Ishikawa (cell line): ENCODE data around the gene TMEM79.

Experiments used
- CEBPB ChIP-seq: IDR thresholded peaks from 2 replicates; pipeline ENCODE4 v1.6.1; 2012
- CREB1 ChIP-seq: IDR thresholded peaks from 2 replicates; pipeline ENCODE4 v1.6.1; 2012; ENCODE audit warnings: low read depth
- EGR1 ChIP-seq: IDR thresholded peaks from 2 replicates; pipeline ENCODE4 v1.6.1; 2012
- EP300 ChIP-seq: IDR thresholded peaks from 2 replicates; pipeline ENCODE4 v1.6.1; 2012; ENCODE audit warnings: borderline replicate concordance
- FOXM1 ChIP-seq: IDR thresholded peaks from 2 replicates; pipeline ENCODE4 v1.6.1; 2012; ENCODE audit warnings: low read depth, borderline replicate concordance
- NFIC ChIP-seq: IDR thresholded peaks from 2 replicates; pipeline ENCODE4 v1.6.1; 2012
- RAD21 ChIP-seq: IDR thresholded peaks from 2 replicates; pipeline ENCODE4 v1.6.1; 2012; ENCODE audit warnings: low read depth
- TAF1 ChIP-seq: IDR thresholded peaks from 2 replicates; pipeline ENCODE4 v1.6.1; 2012; ENCODE audit warnings: low read depth, mild to moderate bottlenecking
- TCF12 ChIP-seq: IDR thresholded peaks from 2 replicates; pipeline ENCODE4 v1.6.1; 2012; ENCODE audit warnings: low read depth
- TEAD4 ChIP-seq: IDR thresholded peaks from 2 replicates; pipeline ENCODE4 v1.6.1; 2012
- YY1 ChIP-seq: IDR thresholded peaks from 2 replicates; pipeline ENCODE4 v1.6.1; 2012; ENCODE audit warnings: low read depth
- ZBTB7A ChIP-seq: IDR thresholded peaks from 2 replicates; pipeline ENCODE4 v1.6.1; 2012; ENCODE audit warnings: low read depth
- TF ChIP-seq, protein P1 (sequence below): IDR thresholded peaks from 2 replicates; pipeline ENCODE4 v1.6.1; 2012
- TF ChIP-seq, protein P2 (sequence below): IDR thresholded peaks from 2 replicates; pipeline ENCODE4 v1.6.1; 2012
- TF ChIP-seq, protein P3 (sequence below): IDR thresholded peaks from 2 replicates; pipeline ENCODE4 v1.6.1; 2012; ENCODE audit warnings: low read depth, mild to moderate bottlenecking

TMEM79 gene

DNA sequence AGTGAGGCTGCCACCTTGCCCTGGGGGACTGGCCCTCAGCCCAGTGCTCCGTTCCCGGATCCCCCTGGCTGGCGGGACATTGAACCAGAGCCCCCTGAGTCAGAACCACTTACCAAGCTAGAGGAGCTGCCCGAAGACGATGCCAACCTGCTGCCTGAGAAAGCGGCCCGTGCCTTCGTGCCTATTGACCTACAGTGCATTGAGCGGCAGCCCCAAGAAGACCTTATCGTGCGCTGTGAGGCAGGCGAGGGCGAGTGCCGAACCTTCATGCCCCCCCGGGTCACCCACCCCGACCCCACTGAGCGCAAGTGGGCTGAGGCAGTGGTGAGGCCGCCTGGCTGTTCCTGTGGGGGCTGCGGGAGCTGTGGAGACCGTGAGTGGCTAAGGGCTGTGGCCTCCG lies 1.3 kb downstream of the TMEM79 start:
- TF ChIP-seq YY1 (no peak), TAF1 (no peak), NFIC (no peak)
- TF ChIP-seq, protein P1, sequence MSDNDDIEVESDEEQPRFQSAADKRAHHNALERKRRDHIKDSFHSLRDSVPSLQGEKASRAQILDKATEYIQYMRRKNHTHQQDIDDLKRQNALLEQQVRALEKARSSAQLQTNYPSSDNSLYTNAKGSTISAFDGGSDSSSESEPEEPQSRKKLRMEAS = no peak

- TF ChIP-seq TAF1 = no peak
- TF ChIP-seq, protein P2, sequence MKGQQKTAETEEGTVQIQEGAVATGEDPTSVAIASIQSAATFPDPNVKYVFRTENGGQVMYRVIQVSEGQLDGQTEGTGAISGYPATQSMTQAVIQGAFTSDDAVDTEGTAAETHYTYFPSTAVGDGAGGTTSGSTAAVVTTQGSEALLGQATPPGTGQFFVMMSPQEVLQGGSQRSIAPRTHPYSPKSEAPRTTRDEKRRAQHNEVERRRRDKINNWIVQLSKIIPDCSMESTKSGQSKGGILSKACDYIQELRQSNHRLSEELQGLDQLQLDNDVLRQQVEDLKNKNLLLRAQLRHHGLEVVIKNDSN = no peak
- TF ChIP-seq, protein P3, sequence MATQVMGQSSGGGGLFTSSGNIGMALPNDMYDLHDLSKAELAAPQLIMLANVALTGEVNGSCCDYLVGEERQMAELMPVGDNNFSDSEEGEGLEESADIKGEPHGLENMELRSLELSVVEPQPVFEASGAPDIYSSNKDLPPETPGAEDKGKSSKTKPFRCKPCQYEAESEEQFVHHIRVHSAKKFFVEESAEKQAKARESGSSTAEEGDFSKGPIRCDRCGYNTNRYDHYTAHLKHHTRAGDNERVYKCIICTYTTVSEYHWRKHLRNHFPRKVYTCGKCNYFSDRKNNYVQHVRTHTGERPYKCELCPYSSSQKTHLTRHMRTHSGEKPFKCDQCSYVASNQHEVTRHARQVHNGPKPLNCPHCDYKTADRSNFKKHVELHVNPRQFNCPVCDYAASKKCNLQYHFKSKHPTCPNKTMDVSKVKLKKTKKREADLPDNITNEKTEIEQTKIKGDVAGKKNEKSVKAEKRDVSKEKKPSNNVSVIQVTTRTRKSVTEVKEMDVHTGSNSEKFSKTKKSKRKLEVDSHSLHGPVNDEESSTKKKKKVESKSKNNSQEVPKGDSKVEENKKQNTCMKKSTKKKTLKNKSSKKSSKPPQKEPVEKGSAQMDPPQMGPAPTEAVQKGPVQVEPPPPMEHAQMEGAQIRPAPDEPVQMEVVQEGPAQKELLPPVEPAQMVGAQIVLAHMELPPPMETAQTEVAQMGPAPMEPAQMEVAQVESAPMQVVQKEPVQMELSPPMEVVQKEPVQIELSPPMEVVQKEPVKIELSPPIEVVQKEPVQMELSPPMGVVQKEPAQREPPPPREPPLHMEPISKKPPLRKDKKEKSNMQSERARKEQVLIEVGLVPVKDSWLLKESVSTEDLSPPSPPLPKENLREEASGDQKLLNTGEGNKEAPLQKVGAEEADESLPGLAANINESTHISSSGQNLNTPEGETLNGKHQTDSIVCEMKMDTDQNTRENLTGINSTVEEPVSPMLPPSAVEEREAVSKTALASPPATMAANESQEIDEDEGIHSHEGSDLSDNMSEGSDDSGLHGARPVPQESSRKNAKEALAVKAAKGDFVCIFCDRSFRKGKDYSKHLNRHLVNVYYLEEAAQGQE = no peak
- TF ChIP-seq YY1 = no peak
- no peak for TF ChIP-seq EP300
- TF ChIP-seq ZBTB7A = no peak
- no peak for TF ChIP-seq EGR1
- no peak for TF ChIP-seq FOXM1
- no peak for TF ChIP-seq NFIC
- no peak for TF ChIP-seq CREB1
- TF ChIP-seq CEBPB = no peak
- TF ChIP-seq, protein P1 = no peak
- TF ChIP-seq RAD21 = no peak
Measured at GRCh38 chr1:156286061-156286460, 1.9 kb downstream of the TMEM79 start.

- TF ChIP-seq TEAD4 = no peak
- TF ChIP-seq, protein P1 = no peak
- TF ChIP-seq, protein P3 = no peak
- no peak for TF ChIP-seq CREB1
- TF ChIP-seq EGR1 = no peak
- no peak for TF ChIP-seq NFIC
- TF ChIP-seq, protein P2 = no peak
- no peak for TF ChIP-seq ZBTB7A
- no peak for TF ChIP-seq YY1
- no peak for TF ChIP-seq CEBPB
- no peak for TF ChIP-seq RAD21
Measured at GRCh38 chr1:156289857-156290256, 5.7 kb downstream of the TMEM79 start.

DNA sequence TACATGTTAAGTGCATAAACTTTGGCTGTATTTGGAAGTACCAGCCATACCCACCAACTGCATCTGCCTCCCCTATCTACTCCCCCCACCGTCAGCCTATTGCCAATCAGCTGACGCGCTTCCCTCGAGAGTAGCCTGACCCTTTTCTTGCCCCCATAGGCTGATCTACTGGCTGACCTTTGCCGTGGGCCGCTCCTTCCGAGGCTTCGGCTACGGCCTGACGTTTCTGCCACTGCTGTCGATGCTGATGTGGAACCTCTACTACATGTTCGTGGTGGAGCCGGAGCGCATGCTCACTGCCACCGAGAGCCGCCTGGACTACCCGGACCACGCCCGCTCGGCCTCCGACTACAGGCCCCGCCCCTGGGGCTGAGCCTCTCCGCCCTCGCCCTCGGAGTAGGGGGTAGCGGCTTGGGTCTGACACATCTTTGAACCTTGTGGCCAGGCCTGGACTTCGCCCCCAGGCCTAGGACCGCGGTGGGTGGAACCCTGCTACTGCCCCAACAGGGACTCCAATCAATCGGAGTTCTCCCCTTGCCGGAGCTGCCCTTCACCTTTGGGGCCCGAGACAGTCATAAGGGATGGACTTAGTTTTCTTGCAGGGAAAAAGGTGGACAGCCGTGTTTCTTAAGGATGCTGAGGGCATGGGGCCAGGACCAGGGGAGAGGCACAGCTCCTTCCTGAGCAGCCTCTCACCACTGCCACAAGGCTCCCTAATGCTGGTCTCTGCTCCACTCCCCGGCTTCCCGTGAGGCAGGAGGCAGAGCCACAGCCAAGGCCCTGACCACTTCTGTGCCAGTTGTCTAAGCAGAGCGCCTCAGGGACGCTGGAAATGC lies 7.3 kb downstream of the TMEM79 start:
- no peak for TF ChIP-seq TEAD4
- TF ChIP-seq, protein P3 = no peak
- TF ChIP-seq TAF1 = no peak
- TF ChIP-seq, protein P2 = no peak
- no peak for TF ChIP-seq EP300
- TF ChIP-seq NFIC = no peak
- no peak for TF ChIP-seq YY1
- TF ChIP-seq EGR1 = no peak
- no peak for TF ChIP-seq CREB1
- TF ChIP-seq CEBPB = no peak
- no peak for TF ChIP-seq TCF12
- TF ChIP-seq FOXM1 = no peak
- no peak for TF ChIP-seq ZBTB7A
- TF ChIP-seq, protein P1 = no peak
- TF ChIP-seq RAD21 = no peak
